Inferior parietal cortex (tissue), 1 donor: Measurements from ENCODE around the gene THSD7B.

Experiments
- DNase-seq: peaks from one replicate; pipeline ENCODE4 v3.0.0-alpha.2; 2016; ENCODE audit errors: extremely low spot score

Gene THSD7B

GRCh38 chr2:137380610-137381009, 615.3 kb downstream of the THSD7B start:
- DNase-seq, result no peak

GRCh38 chr2:137381731-137382130, 616.4 kb downstream of the THSD7B start:
- no peak for DNase-seq

GRCh38 chr2:137383391-137383790, 618.0 kb downstream of the THSD7B start:
- DNase-seq, result no peak

- DNase-seq, result no peak
These were observed 621.7 kb downstream of the THSD7B start for GRCh38 chr2:137387044-137387443.

- no peak for DNase-seq
These were observed 640.2 kb downstream of the THSD7B start for GRCh38 chr2:137405496-137405895.

- no peak for DNase-seq
These were observed 646.2 kb downstream of the THSD7B start for GRCh38 chr2:137411585-137411984.

- no peak for DNase-seq
These were observed 655.4 kb downstream of the THSD7B start for GRCh38 chr2:137420744-137421143.

- no peak for DNase-seq
These were observed 669.8 kb downstream of the THSD7B start for GRCh38 chr2:137435162-137435561.

- no peak for DNase-seq
These were observed 672.0 kb downstream of the THSD7B start for GRCh38 chr2:137437386-137437785.

GRCh38 chr2:137444970-137445369, 679.6 kb downstream of the THSD7B start:
- DNase-seq, result no peak

- no peak for DNase-seq
These were observed 684.1 kb downstream of the THSD7B start for GRCh38 chr2:137449454-137449853.

- no peak for DNase-seq
These were observed 689.5 kb downstream of the THSD7B start for GRCh38 chr2:137454886-137455285.

- DNase-seq, result peak; percentile 34
These were observed 702.0 kb downstream of the THSD7B start for GRCh38 chr2:137467246-137467862.

- no peak for DNase-seq
These were observed 727.9 kb downstream of the THSD7B start for GRCh38 chr2:137493261-137493660.

GRCh38 chr2:137500599-137500998, 735.3 kb downstream of the THSD7B start:
- DNase-seq, result no peak

- DNase-seq, result no peak
These were observed 741.9 kb downstream of the THSD7B start for GRCh38 chr2:137507237-137507636.

- DNase-seq, result no peak
These were observed 743.5 kb downstream of the THSD7B start for GRCh38 chr2:137508739-137509384.

- DNase-seq, result no peak
These were observed 746.2 kb downstream of the THSD7B start for GRCh38 chr2:137511526-137511925.

GRCh38 chr2:137521653-137522619, 756.6 kb downstream of the THSD7B start:
- no peak for DNase-seq

- no peak for DNase-seq
These were observed 757.3 kb downstream of the THSD7B start for GRCh38 chr2:137522620-137523011.

- DNase-seq, result no peak
These were observed 758.6 kb downstream of the THSD7B start for GRCh38 chr2:137523931-137524330.

GRCh38 chr2:137525132-137525531, 759.8 kb downstream of the THSD7B start:
- no peak for DNase-seq
